Brain pericyte (primary cell): Measurements from ENCODE around the gene FOXP4.
"Not testable (repeated sequence)": the region's sequence is repeated elsewhere in the genome, so short reads cannot be mapped to it uniquely, and the experiment has no call there.

ENCODE experiments used
- DNase-seq: peaks from one replicate; pipeline ENCODE4 v3.0.0-alpha.2; 2012; ENCODE audit warnings: low read depth, low spot score

Gene FOXP4

GRCh38 chr6:41598670-41599014 is 52.5 kb downstream of the FOXP4 start:
- DNase-seq: no peak

- DNase-seq: no peak
These were observed 53.1 kb downstream of the FOXP4 start for GRCh38 chr6:41599015-41599851.

GRCh38 chr6:41599852-41600445 is 53.8 kb downstream of the FOXP4 start:
- DNase-seq: no peak

- DNase-seq: no peak
These were observed 54.5 kb downstream of the FOXP4 start for GRCh38 chr6:41600499-41601247.

GRCh38 chr6:41601248-41601549 is 55.0 kb downstream of the FOXP4 start:
- DNase-seq: no peak

GRCh38 chr6:41602422-41602743 is 56.2 kb downstream of the FOXP4 start:
- DNase-seq: no peak

GRCh38 chr6:41602864-41603608 is 56.9 kb downstream of the FOXP4 start:
- peak; percentile 29 for DNase-seq

- no peak for DNase-seq
These were observed 57.8 kb downstream of the FOXP4 start for GRCh38 chr6:41604006-41604405.

GRCh38 chr6:41605649-41606048 is 59.5 kb downstream of the FOXP4 start:
- no peak for DNase-seq

GRCh38 chr6:41607036-41607435 is 60.9 kb downstream of the FOXP4 start:
- DNase-seq: no peak

- DNase-seq: no peak
These were observed 61.6 kb downstream of the FOXP4 start for GRCh38 chr6:41607736-41608135.

GRCh38 chr6:41608443-41609151 is 62.4 kb downstream of the FOXP4 start:
- no peak for DNase-seq

- no peak for DNase-seq
These were observed 68.5 kb downstream of the FOXP4 start for GRCh38 chr6:41614715-41615114.

GRCh38 chr6:41615311-41615710 is 69.1 kb downstream of the FOXP4 start:
- no peak for DNase-seq

GRCh38 chr6:41618598-41618997 is 72.4 kb downstream of the FOXP4 start:
- no peak for DNase-seq

GRCh38 chr6:41619193-41619592 is 73.0 kb downstream of the FOXP4 start:
- DNase-seq: not testable (repeated sequence)

- no peak for DNase-seq
These were observed 75.2 kb downstream of the FOXP4 start for GRCh38 chr6:41621367-41621766.

- no peak for DNase-seq
These were observed 75.6 kb downstream of the FOXP4 start for GRCh38 chr6:41621802-41622201.

- DNase-seq: no peak
These were observed 76.2 kb downstream of the FOXP4 start for GRCh38 chr6:41622206-41622988.

GRCh38 chr6:41623330-41623729 is 77.1 kb downstream of the FOXP4 start:
- DNase-seq: no peak
